ENCODE results near the gene FERMT1.
"Not testable (repeated sequence)": the region's sequence is repeated elsewhere in the genome, so short reads cannot be mapped to it uniquely, and the experiment has no call there.

Gene FERMT1

GRCh38 chr20:6036213-6036612, 86.6 kb downstream of the FERMT1 start:
- no peak for DNase-seq

- no peak for DNase-seq
Observed at GRCh38 chr20:6034134-6034969, 88.5 kb downstream of the FERMT1 start.

- not testable (repeated sequence) for DNase-seq
Observed at GRCh38 chr20:6032907-6033306, 89.9 kb downstream of the FERMT1 start.

- no peak for DNase-seq
Observed at GRCh38 chr20:6030453-6031080, 92.3 kb downstream of the FERMT1 start.

- DNase-seq, result no peak
Observed at GRCh38 chr20:6029538-6029937, 93.3 kb downstream of the FERMT1 start.

- no peak for DNase-seq
Observed at GRCh38 chr20:6028818-6029217, 94.0 kb downstream of the FERMT1 start.

- no peak for DNase-seq
Observed at GRCh38 chr20:6026051-6026450, 96.8 kb downstream of the FERMT1 start.
